Lower lobe of right lung (tissue), 2 donors: ENCODE data around the gene DPY19L2. TPM values are rescaled to one million over a fixed set of nuclear protein-coding genes. Genes with fewer than 3 reads are reported as not detected.
A peak's percentile ranks its signal among the peaks of the same experiment; 100 is the strongest.
"Not testable (repeated sequence)": the region's sequence is repeated elsewhere in the genome, so short reads cannot be mapped to it uniquely, and the experiment has no call there.

ENCODE experiments used
- ATAC-seq, 2 donors: fragments of 200-7000 bp; cut with Tn5 transposase; one replicate each; pipeline ENCODE4 v1.9.1; 2020 to 2022; ENCODE audit warnings: mild to moderate bottlenecking in 2 of 2, moderate library complexity in 2 of 2
- DNase-seq: peaks from one replicate; pipeline ENCODE4 v3.0.0-alpha.2; 2020
- H3K27ac ChIP-seq: fragments of 200-600 bp; one replicate; pipeline ENCODE4 v1.8.0; 2022
- H3K27me3 ChIP-seq: fragments of 200-600 bp; one replicate; pipeline ENCODE4 v1.8.0; 2022; ENCODE audit warnings: low read depth
- H3K36me3 ChIP-seq: fragments of 200-600 bp; one replicate; pipeline ENCODE4 v1.8.0; 2022; ENCODE audit warnings: mild to moderate bottlenecking
- H3K4me1 ChIP-seq: fragments of 200-600 bp; one replicate; pipeline ENCODE4 v1.8.0; 2022
- H3K4me3 ChIP-seq: fragments of 200-600 bp; one replicate; pipeline ENCODE4 v1.8.0; 2022; ENCODE audit warnings: mild to moderate bottlenecking
- H3K9me3 ChIP-seq: fragments of 200-600 bp; one replicate; pipeline ENCODE4 v1.8.0; 2022
- CTCF ChIP-seq: fragments of 200-600 bp; IDR thresholded peaks from one replicate; pipeline ENCODE4 v1.8.0; 2022; ENCODE audit warnings: antibody characterized with exemption, mild to moderate bottlenecking
- intact Hi-C: fragments of 100-400 bp; cut with DNase I; formaldehyde crosslinking; loops from one replicate; pipeline ENCODE4 v1.11.0; 2022
- total RNA-seq: library from RNA; stranded (reverse); fragmentation: NEBNext Ultra II Directional; extraction: Animal tissue kit (Norgen Biotek cat#: 25700); gene quantifications from one replicate; pipeline ENCODE4 v1.2.1, GENCODE V29; 2021
- donor health status: DM: no; HTN: yes; CAD: no; lungs with severe emphysema.

The DPY19L2 gene
- total RNA-seq, 1 donor from 2014 or later: 3.2 TPM

DNA sequence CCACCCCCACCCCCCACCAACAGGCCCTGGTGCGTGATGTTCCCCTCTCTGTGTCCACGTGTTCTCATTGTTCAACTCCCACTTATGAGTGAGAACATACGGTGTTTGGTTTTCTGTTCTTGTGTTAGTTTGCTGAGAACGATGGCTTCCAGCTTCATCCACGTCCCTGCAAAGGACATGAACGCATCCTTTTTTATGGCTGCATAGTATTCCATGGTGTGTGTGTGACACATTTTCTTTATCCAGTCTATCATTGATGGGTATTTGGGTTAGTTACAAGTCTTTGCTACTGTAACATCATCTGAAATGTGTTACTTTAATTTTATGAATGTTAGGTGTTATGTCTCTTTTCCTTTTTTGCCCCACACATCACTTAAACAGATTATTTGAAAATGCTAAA lies 109.8 kb downstream of the DPY19L2 start:
- intact Hi-C loops, H3K36me3 ChIP-seq, H3K4me3 ChIP-seq, ATAC-seq, DNase-seq, H3K4me1 ChIP-seq, H3K9me3 ChIP-seq, H3K27ac ChIP-seq, H3K27me3 ChIP-seq: not testable (repeated sequence)

DNA sequence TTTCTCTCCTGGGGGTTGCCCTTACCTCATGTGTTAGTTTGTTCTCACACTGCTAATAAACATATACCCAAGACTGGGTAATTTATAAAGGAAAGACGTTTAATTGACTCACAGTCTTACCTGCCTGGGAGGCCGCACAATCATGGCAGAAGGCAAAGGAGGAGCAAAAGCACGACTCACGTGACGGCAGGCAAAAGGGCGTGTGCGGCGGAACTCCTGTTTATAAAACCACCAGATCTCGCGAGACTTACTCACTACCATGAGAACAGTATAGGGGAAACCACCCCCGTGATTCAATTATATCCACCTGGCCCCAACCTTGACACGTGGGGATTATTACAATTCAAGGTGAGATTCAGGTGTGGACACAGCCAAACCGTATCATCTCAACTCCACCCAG lies 116.9 kb downstream of the DPY19L2 start:
- ATAC-seq, H3K27ac ChIP-seq, DNase-seq, H3K4me1 ChIP-seq, H3K4me3 ChIP-seq, H3K36me3 ChIP-seq, intact Hi-C loops, H3K27me3 ChIP-seq, H3K9me3 ChIP-seq: not testable (repeated sequence)

GRCh38 chr12:63549034-63549433 lies 119.3 kb downstream of the DPY19L2 start:
- ATAC-seq, H3K9me3 ChIP-seq, H3K4me3 ChIP-seq, H3K27ac ChIP-seq, H3K36me3 ChIP-seq, H3K4me1 ChIP-seq, DNase-seq, intact Hi-C loops, H3K27me3 ChIP-seq: not testable (repeated sequence)

DNA sequence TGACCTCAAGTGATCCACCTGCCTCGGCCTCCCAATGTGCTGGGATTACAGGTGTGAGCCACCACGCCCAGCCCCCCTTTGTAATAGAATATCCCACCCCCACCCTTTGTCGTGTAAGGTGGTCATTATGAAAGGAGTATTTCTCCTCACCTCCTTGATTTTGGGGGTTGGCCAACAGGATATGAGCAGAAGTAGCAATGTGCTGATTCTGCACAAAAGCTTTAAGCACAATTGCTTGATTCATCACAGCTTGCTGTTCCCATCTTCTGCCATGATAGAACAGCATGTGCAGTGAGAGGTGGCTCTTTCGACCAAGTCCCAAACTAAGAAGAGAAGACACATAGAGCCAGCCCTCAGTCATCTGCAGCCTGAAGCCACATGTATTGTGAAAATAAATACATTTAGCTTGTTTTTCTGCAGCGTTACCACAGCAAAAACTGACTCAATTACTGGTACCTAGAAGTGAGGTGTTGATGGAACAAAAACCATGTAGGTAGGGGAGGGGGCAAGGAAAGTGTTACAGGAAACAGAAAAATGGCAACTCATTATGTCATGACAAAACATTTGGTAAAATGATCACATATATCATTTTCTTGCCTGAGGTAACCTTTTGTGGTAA lies 122.9 kb downstream of the DPY19L2 start:
- H3K4me1 ChIP-seq, H3K36me3 ChIP-seq, H3K4me3 ChIP-seq, intact Hi-C loops, DNase-seq, H3K27me3 ChIP-seq, H3K9me3 ChIP-seq, H3K27ac ChIP-seq, ATAC-seq: not testable (repeated sequence)

GRCh38 chr12:63538656-63539055 lies 129.6 kb downstream of the DPY19L2 start:
- DNase-seq, H3K27ac ChIP-seq, H3K4me3 ChIP-seq, intact Hi-C loops, H3K36me3 ChIP-seq, H3K9me3 ChIP-seq, ATAC-seq, H3K4me1 ChIP-seq, H3K27me3 ChIP-seq: not testable (repeated sequence)

- H3K4me1 ChIP-seq, H3K27ac ChIP-seq, H3K4me3 ChIP-seq, H3K9me3 ChIP-seq, DNase-seq, intact Hi-C loops, H3K27me3 ChIP-seq, H3K36me3 ChIP-seq: not testable (repeated sequence)
- ATAC-seq: peak in 1 of 2 donors; percentile 25
These were observed 130.5 kb downstream of the DPY19L2 start for GRCh38 chr12:63537838-63538237.

- H3K9me3 ChIP-seq, ATAC-seq, H3K27me3 ChIP-seq, H3K36me3 ChIP-seq, H3K4me3 ChIP-seq, H3K27ac ChIP-seq, intact Hi-C loops, H3K4me1 ChIP-seq, DNase-seq: not testable (repeated sequence)
These were observed 138.7 kb downstream of the DPY19L2 start for GRCh38 chr12:63529641-63530040.

GRCh38 chr12:63525831-63526230 lies 142.5 kb downstream of the DPY19L2 start:
- H3K27me3 ChIP-seq: no peaks in the 10 kb centered on the region
- H3K36me3 ChIP-seq: no peaks in the 10 kb centered on the region
- DNase-seq (no peak), ATAC-seq (no peak)
- no peak for TF ChIP-seq CTCF
- no peak overlapping the region for H3K4me3 ChIP-seq
- intact Hi-C loops: no loop called here
- H3K4me1 ChIP-seq: no peaks in the 10 kb centered on the region
- no peaks in the 10 kb centered on the region for H3K9me3 ChIP-seq
- no peak overlapping the region for H3K27ac ChIP-seq

DNA sequence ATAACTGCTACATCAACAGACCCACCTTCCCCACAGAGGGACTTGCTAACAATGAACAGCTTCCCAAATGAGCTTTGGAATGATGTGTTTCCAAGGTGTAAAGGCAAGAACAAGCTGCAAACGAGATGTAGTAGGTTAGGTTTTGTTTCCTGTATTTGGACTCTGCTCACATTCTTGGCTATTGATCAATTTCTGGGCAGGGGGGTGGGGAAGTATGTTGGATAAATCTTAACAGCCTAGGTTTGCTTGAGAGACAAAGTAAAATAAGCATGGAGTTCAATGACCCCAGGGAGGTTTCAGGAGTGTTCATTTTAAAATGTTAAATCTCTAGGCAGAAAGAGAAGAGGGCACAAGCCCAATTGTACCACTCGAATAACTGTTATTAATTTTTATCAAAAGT lies 146.6 kb downstream of the DPY19L2 start:
- Histone ChIP-seq H3K9me3 (no peaks in the 10 kb centered on the region), H3K4me3 (no peak overlapping the region), H3K27ac (no peak overlapping the region), H3K27me3 (no peaks in the 10 kb centered on the region), H3K4me1 (no peaks in the 10 kb centered on the region), H3K36me3 (no peaks in the 10 kb centered on the region)
- no peak for TF ChIP-seq CTCF
- no peak for DNase-seq
- intact Hi-C loops: no loop called here
- no peak for ATAC-seq

Other genes starting within 250 kb of the DPY19L2 start
- gene RXYLT1, start 111.4 kb upstream of the DPY19L2 start, total RNA-seq: 14.5 TPM
- gene SRGAP1, start 176.2 kb upstream of the DPY19L2 start, total RNA-seq: 6.7 TPM